ENCODE data around the gene UNKL.

GRCh38 chr16:1451702-1452392, 37.3 kb upstream of the UNKL start:
- TF ChIP-seq CTCF (IDR thresholded peaks at IDR 0.05) (no peak), EZH2 (IDR thresholded peaks at IDR 0.05; ENCODE audit: borderline replicate concordance, insufficient read depth, low read depth, low read length, poor library complexity, severe bottlenecking) (no peak)

All from B cell (primary cell).